Kidney epithelial cell (primary cell): ENCODE data around the gene CFAP46. TPM values are rescaled to one million over a fixed set of nuclear protein-coding genes. Genes with fewer than 3 reads are reported as not detected.
"Not testable (repeated sequence)": the region's sequence is repeated elsewhere in the genome, so short reads cannot be mapped to it uniquely, and the experiment has no call there.

Experiments
- DNase-seq: peaks from one replicate; pipeline ENCODE4 v3.0.0-alpha.2; 2010; ENCODE audit warnings: low read depth
- H3K27me3 ChIP-seq: 2 replicates; pipeline ENCODE4 v1.6.0; 2011; ENCODE audit warnings: low read length; ENCODE audit not compliant: control insufficient read depth, insufficient read depth
- H3K36me3 ChIP-seq: 2 replicates; pipeline ENCODE4 v1.5.1; 2011; ENCODE audit warnings: low read length; ENCODE audit not compliant: control insufficient read depth, insufficient read depth
- H3K4me3 ChIP-seq: 2 replicates; pipeline ENCODE4 v1.5.1; 2011; ENCODE audit warnings: low read depth, mild to moderate bottlenecking, control low read depth, low read length
- CTCF ChIP-seq: IDR thresholded peaks from 2 replicates; pipeline ENCODE4 v1.5.1; 2011; ENCODE audit warnings: mild to moderate bottlenecking, moderate library complexity, low read length, control low read depth, inconsistent platforms; ENCODE audit not compliant: insufficient read depth, poor library complexity, severe bottlenecking
- total RNA-seq: library from RNA; depleted of rRNA; stranded (reverse); fragments of >200 nt; gene quantifications from 2 replicates; pipeline ENCODE4 v1.2.3, GENCODE V29; 2015

Gene CFAP46
- total RNA-seq, 1 donor from 2014 or later: 5.1 TPM

GRCh38 chr10:132774902-132775863, 167.2 kb downstream of the CFAP46 start:
- no peaks in the 10 kb centered on the region for H3K36me3 ChIP-seq
- no peak overlapping the region for H3K4me3 ChIP-seq
- no peak for TF ChIP-seq CTCF
- H3K27me3 ChIP-seq: peaks cover 4% of the 10 kb centered on the region
- no peak for DNase-seq

- Histone ChIP-seq H3K4me3 (no peak overlapping the region), H3K27me3 (peaks cover 3% of the 10 kb centered on the region), H3K36me3 (no peaks in the 10 kb centered on the region)
- no peak for TF ChIP-seq CTCF
- no peak for DNase-seq
These were observed 168.0 kb downstream of the CFAP46 start for GRCh38 chr10:132774181-132774901.

- not testable (repeated sequence) for H3K27me3 ChIP-seq, H3K36me3 ChIP-seq, DNase-seq, H3K4me3 ChIP-seq
These were observed 169.6 kb downstream of the CFAP46 start for GRCh38 chr10:132772816-132773215.

- no peak for DNase-seq
- no peaks in the 10 kb centered on the region for H3K27me3 ChIP-seq
- no peak for TF ChIP-seq CTCF
- no peak overlapping the region for H3K4me3 ChIP-seq
- H3K36me3 ChIP-seq: no peaks in the 10 kb centered on the region
These were observed 172.0 kb downstream of the CFAP46 start for GRCh38 chr10:132770061-132771021.

GRCh38 chr10:132768346-132769248, 173.8 kb downstream of the CFAP46 start:
- H3K4me3 ChIP-seq: no peak overlapping the region
- H3K36me3 ChIP-seq: no peaks in the 10 kb centered on the region
- no peaks in the 10 kb centered on the region for H3K27me3 ChIP-seq
- no peak for TF ChIP-seq CTCF
- DNase-seq: no peak
